Measurements from ENCODE around the gene FABP3. TPM values are rescaled to one million over a fixed set of nuclear protein-coding genes. Genes with fewer than 3 reads are reported as not detected.

Gene FABP3
- total and polyA plus RNA-seq, 10 of the 15 experiments (the other 5 are each of a cell fraction or from before 2014, with no cell fraction given) = 0.36 to 1.2 (median 0.67) TPM; not detected in 2

DNA sequence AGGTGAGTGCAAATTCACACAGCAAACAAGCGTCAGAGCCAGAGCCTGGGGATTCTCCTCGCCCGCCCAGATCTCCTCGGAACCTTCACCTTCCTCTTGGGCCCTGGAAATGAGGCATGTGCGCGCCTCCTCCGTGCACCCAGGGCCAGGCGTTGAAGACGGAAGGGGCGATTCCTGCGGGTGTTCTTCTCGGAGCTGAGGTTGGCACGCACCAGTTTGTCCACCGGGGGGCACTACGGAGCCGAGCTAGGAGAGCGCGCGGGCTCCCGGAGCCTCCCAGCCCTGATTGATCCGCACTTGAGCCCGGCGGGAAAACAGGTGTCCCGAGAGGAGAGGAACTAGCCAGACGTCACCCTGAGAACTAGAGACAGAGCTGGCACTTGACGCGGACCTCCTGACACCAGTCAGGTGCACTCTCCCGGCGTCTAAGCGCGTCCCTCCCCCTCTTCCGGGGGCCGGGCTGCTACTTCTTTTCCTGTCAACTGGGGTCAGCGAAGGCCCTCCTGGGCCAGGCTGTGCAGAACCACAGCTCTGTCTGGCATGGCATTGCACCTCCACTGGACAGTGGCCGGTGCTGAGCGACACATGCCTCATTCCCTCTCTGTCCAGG, 21.8 kb upstream of the FABP3 start (continued):
- peak; percentile 62; the same call in 1 of the 2 replicates for TF ChIP-seq ATF7 (IDR thresholded peaks at IDR 0.05; ENCODE audit: low read depth)
- no peak for TF ChIP-seq RUNX3 (IDR thresholded peaks at IDR 0.05; ENCODE audit: low read length)
- no peak for TF ChIP-seq SP1 (IDR thresholded peaks at IDR 0.05; ENCODE audit: low read depth, low read length)
- peak in 1 of 2 experiments; percentile 10; a peak in 1 of 4 replicates for TF ChIP-seq EP300 (IDR thresholded peaks at IDR 0.05; ENCODE audit: borderline replicate concordance in 1 of 2, control insufficient read depth in 1 of 2, low read depth in 2 of 2, low read length in 2 of 2)
- TF ChIP-seq STAT3 (IDR thresholded peaks at IDR 0.05; ENCODE audit: low read depth, low read length) = no peak
- TF ChIP-seq NFYA (IDR thresholded peaks at IDR 0.05; ENCODE audit: borderline replicate concordance, low read depth, low read length) = no peak
- TF ChIP-seq, protein P1, sequence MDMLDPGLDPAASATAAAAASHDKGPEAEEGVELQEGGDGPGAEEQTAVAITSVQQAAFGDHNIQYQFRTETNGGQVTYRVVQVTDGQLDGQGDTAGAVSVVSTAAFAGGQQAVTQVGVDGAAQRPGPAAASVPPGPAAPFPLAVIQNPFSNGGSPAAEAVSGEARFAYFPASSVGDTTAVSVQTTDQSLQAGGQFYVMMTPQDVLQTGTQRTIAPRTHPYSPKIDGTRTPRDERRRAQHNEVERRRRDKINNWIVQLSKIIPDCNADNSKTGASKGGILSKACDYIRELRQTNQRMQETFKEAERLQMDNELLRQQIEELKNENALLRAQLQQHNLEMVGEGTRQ (IDR thresholded peaks at IDR 0.05; ENCODE audit: borderline replicate concordance, low read depth, low read length) = no peak
- no peak for TF ChIP-seq YBX1 (IDR thresholded peaks at IDR 0.05)
- no peak for TF ChIP-seq LARP7 (IDR thresholded peaks at IDR 0.05)
- TF ChIP-seq BHLHE40 (IDR thresholded peaks at IDR 0.05; ENCODE audit: borderline replicate concordance in 1 of 2, low read depth in 2 of 2, low read length in 1 of 2) = no peak; a peak in 3 of 4 replicates
- TF ChIP-seq CBFB (IDR thresholded peaks at IDR 0.05; ENCODE audit: low read depth) = no peak
- no peak for TF ChIP-seq CHD1 (IDR thresholded peaks at IDR 0.05; ENCODE audit: low read depth, low read length)
- TF ChIP-seq SRF (IDR thresholded peaks at IDR 0.05; ENCODE audit: low read depth in 2 of 2, low read length in 2 of 2) = no peak
- TF ChIP-seq ZNF622 (IDR thresholded peaks at IDR 0.05) = no peak
- TF ChIP-seq, protein P2, sequence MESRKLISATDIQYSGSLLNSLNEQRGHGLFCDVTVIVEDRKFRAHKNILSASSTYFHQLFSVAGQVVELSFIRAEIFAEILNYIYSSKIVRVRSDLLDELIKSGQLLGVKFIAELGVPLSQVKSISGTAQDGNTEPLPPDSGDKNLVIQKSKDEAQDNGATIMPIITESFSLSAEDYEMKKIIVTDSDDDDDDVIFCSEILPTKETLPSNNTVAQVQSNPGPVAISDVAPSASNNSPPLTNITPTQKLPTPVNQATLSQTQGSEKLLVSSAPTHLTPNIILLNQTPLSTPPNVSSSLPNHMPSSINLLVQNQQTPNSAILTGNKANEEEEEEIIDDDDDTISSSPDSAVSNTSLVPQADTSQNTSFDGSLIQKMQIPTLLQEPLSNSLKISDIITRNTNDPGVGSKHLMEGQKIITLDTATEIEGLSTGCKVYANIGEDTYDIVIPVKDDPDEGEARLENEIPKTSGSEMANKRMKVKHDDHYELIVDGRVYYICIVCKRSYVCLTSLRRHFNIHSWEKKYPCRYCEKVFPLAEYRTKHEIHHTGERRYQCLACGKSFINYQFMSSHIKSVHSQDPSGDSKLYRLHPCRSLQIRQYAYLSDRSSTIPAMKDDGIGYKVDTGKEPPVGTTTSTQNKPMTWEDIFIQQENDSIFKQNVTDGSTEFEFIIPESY (IDR thresholded peaks at IDR 0.05) = no peak
- TF ChIP-seq KLF5 (IDR thresholded peaks at IDR 0.05; ENCODE audit: partially characterized antibody) = no peak
- TF ChIP-seq ESRRA (IDR thresholded peaks at IDR 0.05; ENCODE audit: low read length) = peak; percentile 22; the same call in 1 of the 2 replicates
- TF ChIP-seq MXI1 (IDR thresholded peaks at IDR 0.05; ENCODE audit: low read depth, low read length) = no peak
- TF ChIP-seq, protein P3, sequence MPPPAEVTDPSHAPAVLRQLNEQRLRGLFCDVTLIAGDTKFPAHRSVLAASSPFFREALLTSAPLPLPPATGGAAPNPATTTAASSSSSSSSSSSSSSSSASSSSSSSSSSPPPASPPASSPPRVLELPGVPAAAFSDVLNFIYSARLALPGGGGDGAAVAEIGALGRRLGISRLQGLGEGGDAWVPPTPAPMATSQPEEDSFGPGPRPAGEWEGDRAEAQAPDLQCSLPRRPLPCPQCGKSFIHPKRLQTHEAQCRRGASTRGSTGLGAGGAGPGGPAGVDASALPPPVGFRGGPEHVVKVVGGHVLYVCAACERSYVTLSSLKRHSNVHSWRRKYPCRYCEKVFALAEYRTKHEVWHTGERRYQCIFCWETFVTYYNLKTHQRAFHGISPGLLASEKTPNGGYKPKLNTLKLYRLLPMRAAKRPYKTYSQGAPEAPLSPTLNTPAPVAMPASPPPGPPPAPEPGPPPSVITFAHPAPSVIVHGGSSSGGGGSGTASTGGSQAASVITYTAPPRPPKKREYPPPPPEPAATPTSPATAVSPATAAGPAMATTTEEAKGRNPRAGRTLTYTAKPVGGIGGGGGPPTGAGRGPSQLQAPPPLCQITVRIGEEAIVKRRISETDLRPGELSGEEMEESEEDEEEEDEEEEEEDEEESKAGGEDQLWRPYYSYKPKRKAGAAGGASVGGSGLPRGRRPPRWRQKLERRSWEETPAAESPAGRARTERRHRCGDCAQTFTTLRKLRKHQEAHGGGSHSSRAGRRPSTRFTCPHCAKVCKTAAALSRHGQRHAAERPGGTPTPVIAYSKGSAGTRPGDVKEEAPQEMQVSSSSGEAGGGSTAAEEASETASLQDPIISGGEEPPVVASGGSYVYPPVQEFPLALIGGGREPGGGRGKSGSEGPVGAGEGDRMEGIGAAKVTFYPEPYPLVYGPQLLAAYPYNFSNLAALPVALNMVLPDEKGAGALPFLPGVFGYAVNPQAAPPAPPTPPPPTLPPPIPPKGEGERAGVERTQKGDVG (CRISPR knock-in tag; IDR thresholded peaks at IDR 0.05) = no peak
- TF ChIP-seq RCOR1 (conservative IDR thresholded peaks at IDR 0.05; ENCODE audit: low read depth, low read length) = no peak
- peak; percentile 72 for TF ChIP-seq RAD21 (IDR thresholded peaks at IDR 0.05; ENCODE audit: insufficient read depth, low read depth, low read length)
- TF ChIP-seq RFX5 (IDR thresholded peaks at IDR 0.05; ENCODE audit: low read depth, low read length) = no peak
- TF ChIP-seq RB1 (IDR thresholded peaks at IDR 0.05; ENCODE audit: borderline replicate concordance) = peak; percentile 96
- no peak for TF ChIP-seq ETV6 (conservative IDR thresholded peaks at IDR 0.05 in 1 of 2, IDR thresholded peaks at IDR 0.05 in 1 of 2; ENCODE audit: borderline replicate concordance in 1 of 2, low read depth in 1 of 2)

All from GM12878 (cell line).